Naive thymus-derived CD8-positive, alpha-beta T cell (primary cell): ENCODE results near the gene UTRN. TPM values are rescaled to one million over a fixed set of nuclear protein-coding genes. Genes with fewer than 3 reads are reported as not detected.

Experiments used
- ATAC-seq, 2 donors: fragments of 150-1000 bp; cut with Tn5 transposase in 1 of 2; sonication (Bioruptor Pico), chemical (Tn5 transposase) in 1 of 2; 1 replicate in 1 of 2; 2 replicates in 1 of 2; pipeline ENCODE4 v1.10.0; 2021; ENCODE audit warnings: mild to moderate bottlenecking in 2 of 2, moderate library complexity in 2 of 2
- POLR2A ChIA-PET: fragments of 350-600 bp; sonication (Branson Sonifier 250); formaldehyde crosslinking; loops from one replicate; lab custom pipeline; 2021; ENCODE audit warnings: antibody characterized with exemption; lab: Charles Lee
- DNase-seq, 10 donors: peaks; one replicate each; pipeline versions ENCODE4 v3.0.0 to v3.0.0-alpha.2; 2020 to 2022
- H3K27ac Mint-ChIP-seq, 10 donors: one replicate each; pipeline ENCODE4 v1.8.0; 2020 to 2022; ENCODE audit warnings: mild to moderate bottlenecking in 10 of 10, mixed read lengths in 10 of 10, moderate library complexity in 4 of 10, inconsistent platforms in 1 of 10
- H3K27me3 Mint-ChIP-seq, 5 donors: one replicate each; pipeline ENCODE4 v1.8.0; 2021 to 2022; ENCODE audit warnings: mixed read lengths in 5 of 5
- H3K36me3 Mint-ChIP-seq, 3 donors: one replicate each; pipeline ENCODE4 v1.8.0; 2020 to 2022; ENCODE audit warnings: mixed read lengths in 3 of 3, mild to moderate bottlenecking in 2 of 3, inconsistent platforms in 1 of 3
- H3K4me1 Mint-ChIP-seq, 4 donors: one replicate each; pipeline ENCODE4 v1.8.0; 2021 to 2022; ENCODE audit warnings: mixed read lengths in 4 of 4
- H3K4me3 Mint-ChIP-seq, 10 donors: one replicate each; pipeline ENCODE4 v1.8.0; 2020 to 2022; ENCODE audit warnings: mild to moderate bottlenecking in 10 of 10, mixed read lengths in 10 of 10, moderate library complexity in 6 of 10, inconsistent platforms in 1 of 10
- H3K9me3 Mint-ChIP-seq, 9 donors: one replicate each; pipeline ENCODE4 v1.8.0; 2020 to 2022; ENCODE audit warnings: mixed read lengths in 9 of 9, mild to moderate bottlenecking in 3 of 9, inconsistent platforms in 1 of 9, moderate library complexity in 1 of 9
- polyA plus RNA-seq, 3 donors: library from polyadenylated mRNA; unstranded; fragments of 300-500 nt; fragmentation: Illumina TruSeq; gene quantifications; one replicate each; pipeline ENCODE4 v1.2.3, GENCODE V29; 2021
- total RNA-seq, 8 experiments: library from RNA in 2 of 8; stranded (reverse) in 2 of 8; gene quantifications; one replicate each; pipeline ENCODE4 v1.2.3 and lab custom pipeline; 2021 to 2026

Gene UTRN
- total and polyA plus RNA-seq, 5 experiments from 2014 or later = 37.9 to 153 (median 40.3) TPM

- H3K4me1 Mint-ChIP-seq = peaks cover 14 to 27% (median 21%) of the 10 kb centered on the region in 4 donors
- H3K9me3 Mint-ChIP-seq = no peaks in the 10 kb centered on the region
- DNase-seq (peak in 8 of 10 donors; percentile 8 to 44 (median 24)), ATAC-seq (peak; percentile 56 to 70)
- peaks cover 5 to 24% (median 11%) of the 10 kb centered on the region in 5 donors for H3K27me3 Mint-ChIP-seq
- peak overlapping the region in 7 of 10 donors; percentile 12 to 88 (median 39) for H3K27ac Mint-ChIP-seq
- POLR2A ChIA-PET = interaction anchor here (0.6 to 1.4 kb wide), 2 partner anchors 58 to 136 kb away, joined by 3 to 4 read pairs; no protein-coding TSS in a partner anchor
- H3K36me3 Mint-ChIP-seq = no peaks in the 10 kb centered on the region
- peak overlapping the region; percentile 91 to 99 (median 94) for H3K4me3 Mint-ChIP-seq
Observed at GRCh38 chr6:144285798-144286502, 815 bp downstream of the UTRN start.

DNA sequence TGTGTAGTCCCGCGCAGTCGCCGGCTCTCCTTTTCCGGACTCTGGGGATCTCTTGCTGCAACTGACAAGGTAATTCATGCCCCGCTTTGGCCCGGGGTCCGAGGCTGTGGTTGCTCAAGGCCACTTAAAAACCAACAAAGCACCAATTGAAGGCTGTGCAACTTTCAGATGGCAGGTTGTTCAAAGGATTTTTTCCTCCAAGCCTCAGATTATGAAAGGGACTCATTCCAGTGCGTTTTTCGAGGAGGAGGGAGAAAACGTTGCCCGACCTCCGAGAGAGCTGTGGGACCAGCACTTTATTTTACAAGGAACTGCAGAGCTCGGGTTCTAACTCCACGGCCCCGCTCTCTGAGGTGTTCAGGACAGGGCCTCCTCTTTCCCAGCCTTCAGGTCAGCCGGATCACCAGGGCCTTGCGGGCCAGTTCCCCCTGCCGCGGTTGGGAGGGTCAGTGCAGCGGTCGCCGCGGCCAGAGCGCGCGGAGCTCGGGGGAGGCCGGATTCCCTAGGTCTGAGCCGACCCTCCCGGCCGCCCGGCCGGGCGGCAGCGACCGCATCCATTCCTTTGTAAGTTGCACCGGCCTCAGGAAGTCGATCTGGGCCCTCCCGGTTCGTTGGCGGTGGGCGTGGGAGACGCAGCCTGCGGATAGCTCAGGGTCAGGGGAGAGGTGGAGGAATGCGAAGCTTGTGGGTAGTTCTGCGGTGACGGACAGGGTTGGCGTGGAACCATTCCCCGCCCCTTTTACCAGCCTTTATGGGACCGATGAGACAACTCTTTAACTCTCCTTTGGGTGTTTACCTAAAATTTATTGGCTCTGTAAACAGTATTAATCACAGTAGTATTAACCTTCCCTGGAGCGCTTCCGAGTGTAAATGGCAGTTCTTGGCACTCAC lies 1.6 kb downstream of the UTRN start:
- H3K36me3 Mint-ChIP-seq = no peaks in the 10 kb centered on the region
- POLR2A ChIA-PET = interaction anchor here (1.4 kb wide), 2 partner anchors 48 to 57 kb away, joined by 3 to 4 read pairs; no protein-coding TSS in a partner anchor
- peak overlapping the region in 6 of 10 donors; percentile 18 to 88 (median 42) for H3K27ac Mint-ChIP-seq
- peaks cover 13 to 28% (median 22%) of the 10 kb centered on the region in 4 donors for H3K4me1 Mint-ChIP-seq
- peaks cover 5 to 24% (median 8%) of the 10 kb centered on the region in 5 donors for H3K27me3 Mint-ChIP-seq
- ATAC-seq = peak in 1 of 2 donors; percentile 8
- H3K4me3 Mint-ChIP-seq = peak overlapping the region; percentile 91 to 99 (median 94)
- DNase-seq = peak in 3 of 10 donors; percentile 4 to 35 (median 5)
- no peaks in the 10 kb centered on the region for H3K9me3 Mint-ChIP-seq

GRCh38 chr6:144289006-144289405 lies 3.9 kb downstream of the UTRN start:
- DNase-seq = no peak
- no peak overlapping the region for H3K4me3 Mint-ChIP-seq
- ATAC-seq = no peak
- peaks cover 1 to 8% (median 4%) of the 10 kb centered on the region in 5 donors for H3K27me3 Mint-ChIP-seq
- no peaks in the 10 kb centered on the region for H3K36me3 Mint-ChIP-seq
- POLR2A ChIA-PET = no interaction called here
- peak overlapping the region in 1 of 10 donors; percentile 0 for H3K27ac Mint-ChIP-seq
- peaks cover 10 to 21% (median 16%) of the 10 kb centered on the region in 4 donors for H3K4me1 Mint-ChIP-seq
- H3K9me3 Mint-ChIP-seq = no peaks in the 10 kb centered on the region

GRCh38 chr6:144292372-144292771 lies 7.2 kb downstream of the UTRN start:
- ATAC-seq = no peak
- Mint-ChIP-seq H3K9me3 (no peaks in the 10 kb centered on the region), H3K27ac (no peak overlapping the region), H3K4me1 (peaks cover 0 to 11% (median 2%) of the 10 kb centered on the region in 4 donors), H3K4me3 (no peak overlapping the region), H3K27me3 (peaks cover 0 to 1% (median 0%) of the 10 kb centered on the region in 5 donors), H3K36me3 (no peaks in the 10 kb centered on the region)
- POLR2A ChIA-PET = no interaction called here
- no peak for DNase-seq

DNA sequence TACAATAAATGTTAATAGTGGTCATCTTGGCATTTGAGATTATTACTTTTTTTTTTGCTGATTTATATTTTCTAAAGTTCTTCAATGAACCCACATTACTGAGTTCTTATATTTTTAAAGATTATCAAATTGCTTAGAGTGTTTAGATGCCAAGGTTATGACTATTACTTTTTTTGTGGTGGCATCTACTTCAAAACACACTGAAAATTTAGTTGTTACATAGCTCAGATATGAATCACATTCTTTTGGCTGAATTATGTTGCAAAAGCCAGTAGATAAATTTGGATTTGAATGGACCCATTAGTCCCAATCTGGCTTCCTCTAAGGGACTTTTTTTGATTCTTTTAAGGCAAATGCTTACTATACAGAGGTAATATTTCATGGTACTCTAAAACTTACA lies 8.9 kb downstream of the UTRN start:
- no peaks in the 10 kb centered on the region for H3K36me3 Mint-ChIP-seq
- no peak overlapping the region for H3K27ac Mint-ChIP-seq
- ATAC-seq = no peak
- H3K9me3 Mint-ChIP-seq = no peaks in the 10 kb centered on the region
- no peak for DNase-seq
- H3K27me3 Mint-ChIP-seq = peaks cover 0 to 1% (median 0%) of the 10 kb centered on the region in 5 donors
- H3K4me3 Mint-ChIP-seq = no peak overlapping the region
- H3K4me1 Mint-ChIP-seq = peaks cover 0 to 17% (median 2%) of the 10 kb centered on the region in 4 donors
- POLR2A ChIA-PET = no interaction called here

- no peaks in the 10 kb centered on the region for H3K9me3 Mint-ChIP-seq
- ATAC-seq (no peak), DNase-seq (no peak)
- peaks cover 0 to 1% (median 0%) of the 10 kb centered on the region in 5 donors for H3K27me3 Mint-ChIP-seq
- POLR2A ChIA-PET = no interaction called here
- no peak overlapping the region for H3K27ac Mint-ChIP-seq
- no peak overlapping the region for H3K4me3 Mint-ChIP-seq
- peaks cover 0 to 17% (median 2%) of the 10 kb centered on the region in 4 donors for H3K4me1 Mint-ChIP-seq
- no peaks in the 10 kb centered on the region for H3K36me3 Mint-ChIP-seq
Observed at GRCh38 chr6:144295211-144295610, 10.1 kb downstream of the UTRN start.

DNA sequence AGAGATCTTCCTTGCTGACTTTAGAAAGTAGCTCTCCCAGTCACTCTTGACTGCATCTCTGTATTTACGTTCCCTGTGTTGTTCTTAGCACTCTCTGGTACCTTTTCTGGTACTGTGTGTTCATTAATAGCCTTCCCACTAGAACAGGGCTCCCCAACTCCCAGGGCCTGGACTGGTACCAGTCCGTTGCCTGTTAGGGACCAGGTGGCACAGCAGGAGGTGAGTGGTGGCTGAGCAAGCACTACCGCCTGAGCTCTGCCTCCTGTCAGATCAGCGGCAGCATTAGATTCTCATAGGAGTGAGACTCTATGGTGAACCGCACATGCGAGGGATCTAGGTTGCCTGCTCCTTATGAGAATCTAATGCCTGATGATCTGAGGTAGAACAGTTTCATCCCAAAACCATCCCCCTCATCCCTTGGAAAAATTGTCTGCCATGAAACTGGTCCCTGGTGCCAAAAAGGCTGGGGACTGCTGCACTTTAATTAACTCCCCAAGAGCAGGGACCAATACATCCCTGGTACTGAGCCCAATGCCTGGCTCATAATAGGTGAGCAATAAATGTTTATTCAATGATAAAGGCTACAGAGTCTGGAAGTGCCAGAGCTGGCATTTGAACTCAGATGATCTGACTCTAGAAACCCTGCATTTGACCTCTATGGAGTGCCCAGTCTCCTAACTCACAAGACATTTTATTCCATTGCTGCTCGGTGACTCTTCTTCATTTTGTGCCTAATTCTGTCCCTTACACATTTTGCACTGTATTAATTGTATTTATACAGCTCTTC lies 11.0 kb downstream of the UTRN start:
- POLR2A ChIA-PET = interaction anchor here (0.5 kb wide), 1 partner anchor 25 kb away, joined by 3 read pairs; no protein-coding TSS in a partner anchor
- Mint-ChIP-seq H3K27me3 (no peaks in the 10 kb centered on the region), H3K27ac (no peak overlapping the region)

GRCh38 chr6:144296973-144297372 lies 11.8 kb downstream of the UTRN start:
- H3K4me3 Mint-ChIP-seq = no peak overlapping the region
- ATAC-seq = no peak
- H3K27ac Mint-ChIP-seq = peak overlapping the region in 1 of 10 donors; percentile 11
- POLR2A ChIA-PET = no interaction called here
- no peak for DNase-seq
- peaks cover 0 to 12% (median 2%) of the 10 kb centered on the region in 4 donors for H3K4me1 Mint-ChIP-seq
- no peaks in the 10 kb centered on the region for H3K36me3 Mint-ChIP-seq
- no peaks in the 10 kb centered on the region for H3K27me3 Mint-ChIP-seq
- no peaks in the 10 kb centered on the region for H3K9me3 Mint-ChIP-seq

More for the DNA sequence above, 11.0 kb downstream of the UTRN start:
- no peak for ATAC-seq
- no peak overlapping the region for H3K4me3 Mint-ChIP-seq
- no peaks in the 10 kb centered on the region for H3K9me3 Mint-ChIP-seq
- H3K36me3 Mint-ChIP-seq = no peaks in the 10 kb centered on the region
- peaks cover 0 to 12% (median 2%) of the 10 kb centered on the region in 4 donors for H3K4me1 Mint-ChIP-seq
- no peak for DNase-seq

DNA sequence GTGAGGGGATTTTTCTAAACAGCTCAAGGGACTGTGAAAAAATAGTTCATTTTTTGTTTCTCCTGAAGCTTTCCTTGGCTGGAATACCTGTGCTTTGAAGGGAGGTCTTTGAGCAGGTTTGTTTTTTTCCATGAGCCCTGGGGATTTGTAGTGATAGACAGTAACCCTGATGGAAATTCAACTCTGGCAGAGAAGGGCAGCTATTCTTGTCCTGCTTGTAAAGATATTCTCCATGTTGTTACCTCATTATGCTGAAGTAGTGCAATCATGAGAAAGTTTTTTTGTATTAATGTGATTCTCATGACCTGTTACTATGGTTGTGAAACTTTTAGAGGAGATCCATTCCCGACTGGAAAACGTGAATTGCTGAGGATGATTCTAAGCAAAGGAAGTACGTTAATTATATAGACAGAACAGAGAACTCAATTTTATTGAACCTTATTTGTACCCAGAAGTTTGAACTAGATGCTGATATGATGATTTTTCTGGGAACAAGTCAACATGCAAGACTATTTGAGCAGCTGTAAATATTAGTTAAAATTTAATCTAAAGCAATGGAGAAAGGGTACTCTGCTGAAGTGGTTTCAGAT lies 12.5 kb downstream of the UTRN start:
- H3K27me3 Mint-ChIP-seq = peaks cover 0 to 3% (median 0%) of the 10 kb centered on the region in 5 donors
- H3K27ac Mint-ChIP-seq = no peak overlapping the region
- peaks cover 0 to 14% (median 4%) of the 10 kb centered on the region in 4 donors for H3K4me1 Mint-ChIP-seq
- no peak for DNase-seq
- H3K36me3 Mint-ChIP-seq = no peaks in the 10 kb centered on the region
- no peak overlapping the region for H3K4me3 Mint-ChIP-seq
- POLR2A ChIA-PET = no interaction called here
- H3K9me3 Mint-ChIP-seq = no peaks in the 10 kb centered on the region
- no peak for ATAC-seq

DNA sequence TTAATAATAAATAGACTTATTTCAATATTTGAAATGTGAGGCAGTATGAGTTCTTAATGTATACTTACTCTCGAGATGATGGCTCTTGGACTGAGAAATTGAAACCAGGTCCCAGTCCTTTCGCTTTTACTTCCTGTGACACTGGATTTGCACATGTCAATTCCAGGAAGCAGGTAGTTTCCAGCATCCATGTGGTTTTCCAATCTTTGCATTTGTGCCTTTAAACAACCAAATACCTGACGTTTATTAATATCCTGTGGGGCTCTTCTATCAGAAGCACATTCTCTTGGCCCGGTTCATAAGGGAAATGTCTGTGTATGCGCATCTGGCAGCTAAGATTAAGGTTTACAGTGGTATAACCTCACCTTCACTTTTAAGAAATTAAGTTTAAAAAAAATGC lies 13.1 kb downstream of the UTRN start:
- DNase-seq (no peak), ATAC-seq (no peak)
- Mint-ChIP-seq H3K27me3 (peaks cover 0 to 7% (median 0%) of the 10 kb centered on the region in 5 donors), H3K9me3 (no peaks in the 10 kb centered on the region), H3K36me3 (no peaks in the 10 kb centered on the region), H3K4me1 (peaks cover 0 to 18% (median 7%) of the 10 kb centered on the region in 4 donors), H3K27ac (no peak overlapping the region), H3K4me3 (no peak overlapping the region)
- POLR2A ChIA-PET = no interaction called here

GRCh38 chr6:144298916-144299315 lies 13.8 kb downstream of the UTRN start:
- no peak for DNase-seq
- no peak for ATAC-seq
- Mint-ChIP-seq H3K27ac (no peak overlapping the region), H3K4me3 (no peak overlapping the region), H3K9me3 (no peaks in the 10 kb centered on the region), H3K27me3 (peaks cover 0 to 7% (median 0%) of the 10 kb centered on the region in 5 donors), H3K4me1 (peaks cover 0 to 25% (median 7%) of the 10 kb centered on the region in 4 donors), H3K36me3 (no peaks in the 10 kb centered on the region)
- POLR2A ChIA-PET = interaction anchor here (0.5 kb wide), 1 partner anchor 112 kb away, joined by 3 read pairs; no protein-coding TSS in a partner anchor
